Measurements from ENCODE around the gene ARHGEF2.

Gene ARHGEF2

DNA sequence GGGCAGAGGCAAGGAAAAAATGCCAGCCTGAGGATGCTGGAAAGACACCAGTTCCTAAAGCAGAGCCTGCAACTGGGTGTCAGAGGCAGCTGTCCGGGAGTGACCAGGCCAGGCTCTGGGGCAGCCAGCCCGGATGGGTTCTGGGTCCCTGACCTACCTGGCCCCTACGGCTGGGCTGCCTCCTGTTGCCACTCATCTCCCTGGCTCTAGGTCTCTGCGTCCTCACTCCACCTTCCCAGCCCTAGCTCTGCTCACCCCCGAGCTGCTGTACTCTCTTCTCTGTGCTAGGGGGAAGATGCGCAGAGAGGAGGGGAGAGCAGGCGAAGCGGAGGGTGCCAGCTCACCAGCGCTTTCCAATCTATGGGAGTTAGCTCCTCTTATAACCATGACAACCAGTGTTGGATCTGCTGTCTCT lies 9.0 kb downstream of the ARHGEF2 start:
- Histone ChIP-seq H3K36me3 (no peaks in the 10 kb centered on the region), H3K9me3 (no peaks in the 10 kb centered on the region), H3K4me1 (peaks cover 7% of the 10 kb centered on the region), H3K4me3 (ENCODE audit: low read depth, low read length) (no peak overlapping the region), H3K27me3 (no peaks in the 10 kb centered on the region)
- no peak for DNase-seq
- no peak for TF ChIP-seq CTCF (IDR thresholded peaks at IDR 0.05; ENCODE audit: low read depth, low read length)

DNA sequence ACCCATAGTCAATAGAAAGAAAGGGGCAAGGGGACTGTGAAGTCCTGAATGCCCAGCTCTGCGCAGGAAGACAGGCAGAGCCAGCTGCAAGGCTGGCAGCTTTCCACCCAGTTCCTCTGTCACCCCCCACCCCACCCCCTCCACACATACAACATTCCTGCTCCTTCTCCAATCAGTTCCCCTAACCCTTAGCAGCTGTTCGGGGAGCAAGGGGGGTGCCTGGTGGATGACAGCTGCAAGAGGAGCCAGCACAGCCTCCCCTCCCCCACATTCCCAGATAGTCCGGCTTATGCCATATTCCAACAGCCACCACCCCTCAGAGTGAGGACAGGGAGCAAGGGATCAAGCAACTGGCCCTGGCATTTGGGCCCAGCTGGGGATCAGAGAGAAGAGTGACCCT lies 9.7 kb downstream of the ARHGEF2 start:
- no peak for TF ChIP-seq CTCF (IDR thresholded peaks at IDR 0.05; ENCODE audit: low read depth, low read length)
- H3K4me1 ChIP-seq, result peaks cover 7% of the 10 kb centered on the region
- H3K36me3 ChIP-seq, result no peaks in the 10 kb centered on the region

DNA sequence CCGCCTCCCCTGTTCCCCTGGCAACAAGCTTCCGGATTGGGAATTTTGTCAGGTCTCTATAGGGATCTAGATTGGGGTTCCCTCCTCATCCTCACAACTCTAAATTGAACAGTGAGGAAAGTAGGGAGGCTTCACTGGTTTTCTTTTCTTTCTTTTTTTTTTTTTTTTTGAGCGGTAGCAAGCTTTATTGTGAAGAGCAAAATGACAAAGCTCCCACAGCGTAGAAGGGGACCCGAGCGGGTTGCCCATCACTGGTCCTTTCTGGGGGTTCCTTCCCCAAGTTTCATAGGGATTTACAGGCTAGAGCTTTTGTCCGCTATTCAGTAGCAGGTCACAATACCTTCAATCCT lies 10.3 kb downstream of the ARHGEF2 start:
- H3K27me3 ChIP-seq, result no peaks in the 10 kb centered on the region
- H3K9me3 ChIP-seq, result no peaks in the 10 kb centered on the region

More for the DNA sequence above, 9.7 kb downstream of the ARHGEF2 start:
- DNase-seq, result peak; percentile 48
- Histone ChIP-seq H3K4me3 (ENCODE audit: low read depth, low read length) (no peak overlapping the region), H3K9me3 (no peaks in the 10 kb centered on the region), H3K27me3 (no peaks in the 10 kb centered on the region)

DNA sequence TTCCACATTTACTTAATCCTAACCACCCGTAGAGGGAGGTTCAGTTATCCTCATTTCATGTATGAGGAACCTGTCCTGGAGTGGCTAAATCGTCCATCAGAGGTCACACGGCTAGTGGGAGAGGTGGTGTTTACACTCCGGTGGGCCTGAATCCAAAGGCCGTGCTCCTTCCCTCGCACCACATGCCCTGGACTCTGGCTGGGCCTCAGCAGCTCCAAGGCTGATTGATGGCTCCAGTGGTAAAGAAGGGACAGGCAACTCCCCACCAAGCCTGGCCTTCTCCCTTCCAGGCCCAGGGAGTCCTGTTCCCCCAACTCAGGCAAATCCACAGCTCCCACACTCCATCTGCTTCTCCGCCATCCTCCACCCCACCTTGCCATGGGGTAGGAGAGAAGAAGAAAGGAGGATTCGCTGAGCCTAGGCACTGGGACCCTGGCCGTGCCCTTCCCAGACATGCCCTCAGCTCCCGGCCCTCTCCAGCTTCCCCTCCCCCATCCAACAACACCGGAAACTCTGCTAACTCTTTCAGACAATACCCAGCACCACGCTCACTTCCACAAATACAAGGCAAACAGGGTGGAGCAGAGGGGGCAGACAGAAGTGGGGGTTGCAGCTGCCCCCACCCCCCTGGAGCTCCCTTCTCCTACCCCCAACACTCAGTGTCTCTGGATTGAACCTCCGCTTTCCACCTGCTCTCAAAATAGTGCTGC lies 10.9 kb downstream of the ARHGEF2 start:
- H3K27me3 ChIP-seq, result no peaks in the 10 kb centered on the region
- H3K4me3 ChIP-seq (ENCODE audit: low read depth, low read length), result no peak overlapping the region
- H3K4me1 ChIP-seq, result peaks cover 7% of the 10 kb centered on the region
- H3K36me3 ChIP-seq, result peaks cover 5% of the 10 kb centered on the region; the same call in 1 of the 2 replicates
- no peak for TF ChIP-seq CTCF (IDR thresholded peaks at IDR 0.05; ENCODE audit: low read depth, low read length)
- H3K9me3 ChIP-seq, result no peaks in the 10 kb centered on the region
- DNase-seq, result no peak

More for the DNA sequence above, 10.3 kb downstream of the ARHGEF2 start:
- no peak for TF ChIP-seq CTCF (IDR thresholded peaks at IDR 0.05; ENCODE audit: low read depth, low read length)
- Histone ChIP-seq H3K4me1 (peaks cover 7% of the 10 kb centered on the region), H3K4me3 (ENCODE audit: low read depth, low read length) (no peak overlapping the region), H3K36me3 (no peaks in the 10 kb centered on the region)
- no peak for DNase-seq

GRCh38 chr1:155966750-155967149 lies 11.6 kb downstream of the ARHGEF2 start:
- H3K9me3 ChIP-seq, result no peaks in the 10 kb centered on the region
- peaks cover 7% of the 10 kb centered on the region for H3K4me1 ChIP-seq
- no peak for DNase-seq
- H3K4me3 ChIP-seq (ENCODE audit: low read depth, low read length), result no peak overlapping the region
- TF ChIP-seq CTCF (IDR thresholded peaks at IDR 0.05; ENCODE audit: low read depth, low read length), result no peak
- H3K36me3 ChIP-seq, result peaks cover 6% of the 10 kb centered on the region; the same call in 1 of the 2 replicates
- no peaks in the 10 kb centered on the region for H3K27me3 ChIP-seq

GRCh38 chr1:155966135-155966534 lies 12.2 kb downstream of the ARHGEF2 start:
- H3K4me1 ChIP-seq, result peaks cover 7% of the 10 kb centered on the region
- peaks cover 6% of the 10 kb centered on the region; the same call in 1 of the 2 replicates for H3K36me3 ChIP-seq

More at GRCh38 chr1:155966135-155966534, 12.2 kb downstream of the ARHGEF2 start:
- no peaks in the 10 kb centered on the region for H3K27me3 ChIP-seq
- DNase-seq, result no peak
- no peaks in the 10 kb centered on the region for H3K9me3 ChIP-seq
- H3K4me3 ChIP-seq (ENCODE audit: low read depth, low read length), result no peak overlapping the region
- no peak; the same call in 1 of the 2 replicates for TF ChIP-seq CTCF (IDR thresholded peaks at IDR 0.05; ENCODE audit: low read depth, low read length)
